ENCODE data around the gene GPATCH3.
"Not testable (repeated sequence)": the region's sequence is repeated elsewhere in the genome, so short reads cannot be mapped to it uniquely, and the experiment has no call there.

GPATCH3 gene

DNA sequence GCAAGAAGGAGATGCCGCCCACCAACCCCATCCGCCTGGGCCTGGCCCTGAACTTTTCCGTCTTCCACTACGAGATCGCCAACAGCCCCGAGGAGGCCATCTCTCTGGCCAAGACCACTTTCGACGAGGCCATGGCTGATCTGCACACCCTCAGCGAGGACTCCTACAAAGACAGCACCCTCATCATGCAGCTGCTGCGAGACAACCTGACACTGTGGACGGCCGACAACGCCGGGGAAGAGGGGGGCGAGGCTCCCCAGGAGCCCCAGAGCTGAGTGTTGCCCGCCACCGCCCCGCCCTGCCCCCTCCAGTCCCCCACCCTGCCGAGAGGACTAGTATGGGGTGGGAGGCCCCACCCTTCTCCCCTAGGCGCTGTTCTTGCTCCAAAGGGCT is 36.6 kb downstream of the GPATCH3 start:
- DNase-seq: no peak

DNA sequence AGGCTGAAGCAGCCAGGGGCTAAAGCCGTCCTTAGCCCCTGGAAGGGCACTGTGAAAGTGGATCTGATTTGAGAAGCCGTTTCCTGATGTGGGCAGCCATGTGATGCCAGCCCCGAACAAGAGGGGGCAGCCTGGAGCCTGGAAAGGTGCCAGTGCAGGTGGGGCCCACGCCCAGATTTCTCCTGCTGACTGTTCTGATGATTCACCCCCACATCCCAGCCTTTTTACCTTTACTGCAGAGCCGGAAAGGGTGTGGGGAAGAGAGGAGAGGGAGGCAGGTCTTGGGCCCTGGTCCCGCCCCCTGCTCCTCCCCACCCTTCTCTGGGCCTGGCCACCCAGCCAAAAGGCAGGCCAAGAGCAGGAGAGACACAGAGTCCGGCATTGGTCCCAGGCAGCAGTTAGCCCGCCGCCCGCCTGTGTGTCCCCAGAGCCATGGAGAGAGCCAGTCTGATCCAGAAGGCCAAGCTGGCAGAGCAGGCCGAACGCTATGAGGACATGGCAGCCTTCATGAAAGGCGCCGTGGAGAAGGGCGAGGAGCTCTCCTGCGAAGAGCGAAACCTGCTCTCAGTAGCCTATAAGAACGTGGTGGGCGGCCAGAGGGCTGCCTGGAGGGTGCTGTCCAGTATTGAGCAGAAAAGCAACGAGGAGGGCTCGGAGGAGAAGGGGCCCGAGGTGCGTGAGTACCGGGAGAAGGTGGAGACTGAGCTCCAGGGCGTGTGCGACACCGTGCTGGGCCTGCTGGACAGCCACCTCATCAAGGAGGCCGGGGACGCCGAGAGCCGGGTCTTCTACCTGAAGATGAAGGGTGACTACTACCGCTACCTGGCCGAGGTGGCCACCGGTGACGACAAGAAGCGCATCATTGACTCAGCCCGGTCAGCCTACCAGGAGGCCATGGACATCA is 37.2 kb downstream of the GPATCH3 start, which contains the start of gene SFN:
Gene SFN, plus strand, starts transcription at position 369 of the 904 bp plus-strand sequence. Its CDS starts 64 bp downstream, at position 433.
- peak; percentile 61 to 64 for DNase-seq

DNA sequence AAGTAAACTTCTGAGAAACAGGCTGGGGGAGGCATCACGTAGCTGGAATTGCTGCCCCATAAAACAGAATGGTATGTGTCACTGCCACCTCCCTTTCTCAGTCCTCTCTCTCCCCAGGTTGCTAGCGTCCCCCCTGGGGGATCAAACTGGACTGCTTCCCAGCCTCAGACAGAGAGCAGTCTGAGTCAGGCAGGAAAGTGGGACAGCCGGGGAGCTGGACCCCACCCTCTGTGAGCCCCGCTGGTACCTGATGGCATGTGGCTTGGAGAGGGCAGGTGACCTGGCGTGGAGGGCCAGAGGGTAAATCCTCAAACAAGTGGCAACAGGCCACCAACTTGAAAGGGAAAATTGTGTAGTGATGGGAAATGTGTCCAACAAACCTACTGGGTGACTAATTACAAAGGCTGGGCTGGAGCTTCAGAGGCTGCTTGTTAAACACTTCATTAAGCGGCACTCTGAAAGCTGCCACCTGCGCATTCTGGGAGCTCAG is 38.3 kb downstream of the GPATCH3 start:
- DNase-seq: no peak

DNA sequence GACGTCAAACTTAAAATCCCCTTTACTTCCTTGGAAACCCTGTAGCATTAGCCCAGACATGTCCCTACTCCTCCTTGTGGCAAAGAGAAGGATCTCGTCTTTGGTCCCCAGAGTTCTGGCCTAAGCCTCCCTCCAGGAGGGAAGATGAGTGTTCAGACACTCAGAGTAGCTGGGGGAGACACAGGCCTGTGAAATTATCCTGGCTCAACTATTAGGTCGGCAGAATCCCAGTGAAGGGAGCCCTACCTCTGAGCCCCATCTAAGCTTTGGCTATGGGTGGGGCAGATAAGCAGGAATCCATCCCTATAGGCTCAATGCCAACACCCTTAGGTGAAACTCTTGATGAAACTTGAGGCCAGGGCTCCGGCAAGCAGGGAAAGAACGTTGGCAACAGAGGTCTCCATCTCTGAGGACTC is 39.0 kb downstream of the GPATCH3 start:
- DNase-seq: no peak

DNA sequence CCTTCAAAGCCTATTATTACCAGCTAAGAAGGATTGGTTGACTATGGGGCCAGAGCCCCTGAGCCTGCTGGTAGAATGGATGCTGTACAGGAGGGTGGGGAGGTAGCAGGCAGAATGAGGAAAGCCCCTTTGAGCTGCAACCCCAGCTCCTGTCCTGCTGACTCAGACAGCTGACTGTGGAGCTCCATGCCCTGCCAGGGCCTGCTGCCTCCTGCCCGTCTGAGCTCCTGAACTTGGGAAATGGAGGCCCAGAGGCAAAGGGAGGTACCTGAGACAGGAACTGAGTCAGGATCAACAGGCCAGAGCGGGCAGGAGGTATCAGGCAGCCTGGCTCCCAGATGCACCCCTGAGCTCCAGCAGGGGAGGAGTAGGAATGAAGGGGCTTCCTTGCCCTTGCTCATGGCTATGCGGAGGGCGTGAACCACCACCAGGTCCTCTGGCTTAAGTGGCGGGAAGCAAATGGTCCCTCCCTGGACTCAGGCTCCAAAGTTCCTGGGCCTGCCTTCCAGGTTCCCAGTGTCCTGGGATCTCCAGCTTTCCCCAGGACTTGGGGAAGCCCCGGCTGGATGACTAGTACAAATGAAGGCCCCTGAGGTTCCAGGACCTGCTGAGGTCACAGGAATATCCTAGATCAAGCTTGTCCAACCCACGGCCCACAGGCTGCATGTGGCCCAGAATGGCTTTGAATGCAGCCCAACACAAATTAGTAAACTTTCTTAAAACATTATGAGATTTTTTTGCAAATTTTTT is 41.2 kb downstream of the GPATCH3 start:
- DNase-seq: no peak

DNA sequence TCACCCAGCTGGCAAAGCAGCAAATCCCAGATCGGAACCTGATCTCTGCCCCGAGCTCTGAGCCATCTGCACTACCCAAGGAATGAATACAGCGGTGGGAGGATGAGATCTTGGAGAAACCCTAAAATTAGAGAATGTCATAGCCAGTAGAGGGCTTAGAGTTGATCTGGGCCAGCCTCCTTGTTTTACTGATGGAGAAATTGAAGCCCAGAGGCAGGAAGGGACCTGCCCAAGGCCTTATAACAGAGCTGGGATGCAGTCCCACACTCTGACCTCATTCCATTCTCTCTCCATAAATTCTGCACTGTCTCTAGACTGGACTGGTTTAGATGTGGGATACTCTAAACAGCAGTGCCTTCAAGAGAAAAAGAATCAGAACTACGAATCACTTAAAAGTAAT is 42.1 kb downstream of the GPATCH3 start:
- DNase-seq: no peak

DNA sequence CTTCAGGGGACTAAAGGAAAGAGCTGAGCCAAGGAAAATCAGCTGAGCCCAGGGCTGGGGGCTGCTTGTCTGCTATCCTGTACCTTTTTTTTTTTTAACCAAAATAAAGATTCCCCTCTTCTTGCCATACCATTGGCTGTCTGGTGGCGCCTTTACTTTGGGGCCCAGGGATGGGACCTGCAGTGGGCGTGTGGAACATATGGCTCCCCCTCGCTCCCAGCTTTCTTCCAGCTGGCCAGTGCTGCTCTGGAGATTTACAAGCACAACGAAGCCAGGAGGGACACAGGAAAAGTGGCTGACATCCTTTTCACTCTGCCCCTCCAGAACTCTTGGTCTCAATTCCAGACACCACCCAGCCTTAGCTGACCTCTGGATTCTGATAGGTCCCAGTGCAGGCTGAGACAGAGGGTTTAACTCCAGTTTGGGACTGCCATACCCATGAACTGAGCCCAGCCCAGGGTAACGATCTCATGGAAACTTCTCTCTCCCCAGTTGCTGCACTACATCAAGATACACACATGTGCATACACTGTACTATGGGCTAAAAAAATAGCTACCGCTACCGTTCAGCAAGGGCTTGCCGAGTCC is 42.7 kb downstream of the GPATCH3 start:
- DNase-seq: no peak

DNA sequence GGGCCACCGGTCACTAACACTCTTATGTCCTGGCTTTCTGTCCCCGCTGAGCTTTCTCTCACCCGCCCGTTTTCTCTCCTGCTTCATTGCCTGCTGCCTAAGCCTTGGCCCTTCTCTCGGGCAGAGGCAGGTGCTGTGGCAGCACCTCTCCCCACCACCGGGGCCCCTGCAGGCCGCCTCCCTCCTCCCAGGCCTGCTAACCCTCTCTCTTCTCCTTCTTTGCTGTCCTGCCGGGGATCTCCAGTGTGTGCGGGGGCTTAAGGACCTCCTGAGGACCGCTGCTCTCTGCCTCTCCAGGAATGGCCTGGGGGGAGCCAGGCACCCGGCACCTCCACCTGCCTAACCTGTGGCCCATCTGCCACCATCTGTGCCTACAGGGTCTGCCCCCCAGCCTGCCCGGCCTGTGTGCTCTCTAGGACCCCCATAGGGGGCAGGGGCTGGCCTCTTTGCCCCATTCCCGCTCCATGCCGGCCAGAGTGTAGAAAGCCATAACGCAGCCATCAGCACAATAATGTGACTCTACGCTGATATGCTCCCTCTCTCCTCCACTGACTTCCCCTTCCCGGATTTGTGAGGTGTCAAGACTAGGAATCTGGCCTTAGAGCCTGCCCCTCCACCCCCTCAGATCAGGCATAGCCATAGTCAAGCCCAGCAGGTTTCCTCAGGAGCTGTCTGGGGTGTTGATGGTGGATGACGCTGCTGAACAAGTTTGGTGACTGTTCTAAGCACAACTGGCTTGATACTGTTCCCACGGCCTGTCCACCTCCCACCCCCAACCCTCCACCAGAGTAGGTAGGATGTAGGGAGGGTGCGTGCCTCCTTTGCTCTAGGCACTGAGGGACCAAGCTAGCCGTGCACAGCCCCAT is 43.4 kb downstream of the GPATCH3 start:
- no peak for DNase-seq

DNA sequence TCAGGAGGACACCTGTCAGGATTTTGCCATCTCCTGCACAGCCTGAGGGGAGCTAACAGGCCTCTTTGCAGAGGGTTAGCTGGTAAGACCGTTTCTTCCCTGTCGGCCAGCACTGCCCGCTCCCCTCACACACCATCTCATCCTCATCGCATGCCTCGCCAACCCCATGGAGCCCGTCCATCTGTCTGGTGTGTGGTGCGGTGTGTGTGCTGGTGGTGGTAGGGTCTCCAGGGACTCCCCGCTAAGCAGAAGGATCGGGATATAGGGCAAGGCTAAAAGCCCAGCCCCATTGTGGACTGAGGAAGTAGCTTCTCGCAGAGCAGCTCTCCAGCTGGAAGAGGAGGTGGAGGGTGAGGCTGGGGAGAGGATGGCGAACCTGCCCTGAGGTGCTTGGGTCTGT is 44.1 kb downstream of the GPATCH3 start:
- DNase-seq: no peak

DNA sequence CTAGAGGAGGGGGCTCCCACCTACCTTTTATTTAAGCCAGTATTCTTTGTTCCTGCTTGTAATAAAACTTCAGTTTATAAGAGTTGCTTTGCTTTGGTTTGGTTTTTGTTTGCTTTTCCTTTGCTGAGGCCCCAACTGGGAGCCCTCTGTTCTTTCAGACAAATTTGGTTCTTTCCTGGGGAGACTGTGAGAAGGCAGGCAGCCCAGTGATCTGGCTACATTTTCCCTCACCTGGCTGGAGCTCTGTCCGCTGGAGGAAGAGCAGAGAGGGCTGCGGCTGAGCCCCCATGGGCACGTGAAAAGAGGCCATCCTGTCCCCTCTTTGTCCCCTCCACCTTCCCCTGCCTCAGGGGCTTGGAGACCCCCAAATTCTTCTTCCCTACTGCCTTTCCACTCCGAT is 44.6 kb downstream of the GPATCH3 start:
- no peak for DNase-seq

DNA sequence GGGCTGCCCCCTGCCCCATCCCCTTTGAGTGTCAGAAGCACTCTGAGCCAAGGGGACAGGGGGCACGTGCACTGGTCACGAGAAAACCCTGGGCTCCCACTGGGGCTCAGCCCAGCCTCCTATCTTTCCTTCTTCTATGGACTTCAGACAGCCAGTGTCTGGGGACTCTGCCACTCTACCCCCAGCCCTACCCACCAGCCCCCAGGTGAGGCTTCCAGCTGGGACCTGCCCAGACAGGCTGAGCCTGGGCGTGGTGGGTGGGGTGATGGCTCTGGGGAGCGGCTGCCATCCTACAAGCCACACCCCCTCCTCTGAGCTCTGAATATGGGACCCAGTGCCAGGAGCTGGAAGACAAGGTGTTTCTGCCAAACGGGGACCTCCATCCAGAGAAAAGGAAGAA is 45.4 kb downstream of the GPATCH3 start:
- DNase-seq: no peak

DNA sequence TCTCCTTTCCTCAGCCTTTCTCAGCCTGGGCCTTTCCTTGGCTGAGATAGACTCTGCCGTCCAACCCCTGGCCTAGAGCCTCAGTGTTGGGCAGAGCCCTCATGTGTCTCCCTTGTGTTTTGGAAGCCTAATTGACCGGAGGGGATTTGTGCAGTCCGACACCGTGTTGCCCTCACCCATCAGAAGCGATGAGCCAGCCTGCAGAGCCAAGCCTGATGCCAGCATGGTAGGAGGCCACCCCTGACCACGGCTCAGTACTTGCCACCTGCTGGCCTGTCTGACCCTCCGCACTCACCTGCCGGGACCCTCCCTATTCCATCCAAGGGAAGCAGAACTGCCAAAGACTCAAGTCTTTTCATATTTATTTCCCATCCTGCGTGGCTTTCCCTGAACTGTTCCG is 46.7 kb downstream of the GPATCH3 start:
- DNase-seq: no peak

DNA sequence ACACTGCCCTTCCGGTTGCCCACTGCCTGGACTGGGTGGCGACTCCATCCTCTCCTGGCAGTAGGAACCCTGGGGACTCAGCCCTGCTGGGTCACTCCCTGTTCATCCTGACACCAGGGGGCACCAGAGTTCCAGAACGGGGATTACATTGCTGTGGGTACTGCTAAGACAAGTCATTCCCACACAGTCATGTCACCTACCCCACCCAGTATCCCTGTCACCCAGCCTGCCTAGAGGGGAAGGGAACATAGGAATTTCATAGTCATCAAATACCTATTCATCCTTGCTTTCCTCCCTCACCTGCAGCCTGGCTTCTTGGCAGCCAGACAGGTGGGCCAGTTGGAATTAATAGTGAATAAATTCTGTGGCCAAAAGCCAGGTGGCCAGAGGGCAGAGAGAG is 47.1 kb downstream of the GPATCH3 start:
- DNase-seq: peak; percentile 73 to 83

DNA sequence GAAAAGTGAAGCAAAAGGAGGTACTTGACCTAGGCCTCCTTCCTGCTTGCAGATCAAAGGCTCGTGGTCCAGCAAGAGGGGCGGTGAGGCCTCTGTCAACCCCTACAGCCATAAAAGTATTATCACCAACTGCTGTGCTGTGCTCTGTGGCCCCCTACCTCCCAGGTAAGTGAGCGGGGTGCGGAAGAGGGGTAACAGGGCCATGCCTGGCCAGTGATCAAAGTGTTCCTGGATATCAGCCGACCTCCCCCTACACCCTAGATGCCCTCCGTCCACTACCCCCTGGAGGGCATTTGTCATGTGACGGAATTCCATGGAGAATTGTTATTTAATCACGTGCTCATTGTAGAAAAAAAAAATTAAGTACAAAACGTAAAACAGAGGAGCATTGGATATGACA is 47.6 kb downstream of the GPATCH3 start:
- DNase-seq: no peak

DNA sequence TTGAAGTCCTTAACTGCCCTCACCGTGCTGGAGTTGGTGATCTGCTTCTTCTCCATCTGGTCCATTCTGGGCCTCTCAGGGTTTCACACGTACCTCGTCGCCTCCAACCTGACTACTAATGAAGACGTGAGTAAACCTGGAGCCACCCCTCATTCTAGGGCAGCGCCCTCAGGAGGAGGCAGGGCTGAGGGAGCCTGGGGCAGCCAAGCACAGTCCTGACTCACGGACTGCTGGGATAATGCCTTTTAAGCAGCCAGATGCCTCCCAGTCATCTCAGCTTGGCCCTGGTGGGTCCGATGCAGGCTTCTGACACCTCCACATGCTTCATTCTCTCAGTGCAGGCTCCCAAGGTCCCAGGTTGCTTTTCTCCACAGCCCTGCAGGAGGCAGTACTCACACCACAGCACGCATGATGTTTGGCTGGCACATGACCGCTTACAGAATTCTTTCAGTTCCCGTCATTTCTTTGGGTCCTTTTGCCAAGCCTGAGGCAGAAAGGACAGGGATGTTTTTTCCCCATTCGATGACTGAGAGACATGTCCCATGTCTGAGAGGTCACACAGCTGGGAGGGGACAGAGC is 49.1 kb downstream of the GPATCH3 start:
- no peak for DNase-seq

DNA sequence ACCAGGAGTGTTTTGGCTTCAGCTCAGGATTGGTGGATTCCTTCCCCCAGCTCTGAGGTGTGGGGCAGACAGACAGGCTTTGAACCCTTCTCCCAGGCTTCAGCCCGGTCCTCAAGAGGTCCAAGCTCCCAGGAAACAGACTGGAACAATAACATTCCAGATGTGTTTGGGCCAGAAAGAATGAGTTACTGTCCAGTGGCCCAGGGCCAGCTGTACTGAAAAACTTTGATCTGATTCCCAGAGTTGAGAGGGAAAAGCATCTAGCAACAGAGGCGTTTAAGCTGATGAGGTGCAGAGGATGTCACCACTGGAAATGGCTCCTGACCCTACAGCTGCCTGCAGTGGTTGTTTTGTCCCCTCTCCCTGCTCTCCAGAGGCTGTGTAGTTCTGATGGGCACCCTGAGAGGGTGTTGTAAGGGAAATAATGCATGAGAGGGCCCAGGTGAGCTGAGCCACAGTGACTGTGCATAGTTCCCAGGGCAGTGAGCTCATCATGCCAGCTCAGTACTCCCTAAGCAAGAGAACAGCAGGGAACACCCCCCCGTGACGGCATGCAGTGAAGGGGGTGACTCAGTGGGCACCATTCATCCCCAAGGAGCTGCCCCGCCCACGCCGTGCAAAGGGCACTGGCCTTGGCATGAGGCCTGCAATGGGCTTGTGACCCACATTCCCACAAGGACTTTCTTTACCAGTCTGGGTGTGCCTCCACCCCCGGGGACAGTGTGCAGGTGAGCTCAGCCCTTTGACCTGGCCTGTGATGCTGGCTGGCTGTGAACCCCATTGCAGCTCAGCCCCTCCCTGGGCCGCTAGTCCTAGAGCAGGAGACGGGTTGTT is 51.1 kb downstream of the GPATCH3 start:
- DNase-seq: no peak

DNA sequence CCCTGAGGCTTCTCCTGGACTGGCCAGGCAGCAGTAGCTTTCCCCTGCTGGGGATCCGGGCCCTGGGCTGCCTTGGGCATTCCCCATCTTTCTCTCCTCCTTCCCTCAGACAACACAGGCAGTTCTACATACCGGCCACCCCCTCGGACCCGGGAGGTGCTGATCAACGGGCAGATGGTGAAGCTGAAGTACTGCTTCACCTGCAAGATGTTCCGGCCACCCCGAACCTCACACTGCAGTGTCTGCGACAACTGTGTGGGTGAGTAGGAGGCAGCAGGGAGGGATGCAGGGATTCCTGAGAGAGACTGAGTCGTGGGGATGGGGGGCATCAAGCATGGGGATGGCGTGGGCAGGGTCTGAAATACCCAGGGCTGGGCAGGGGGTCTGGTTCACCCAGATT is 51.8 kb downstream of the GPATCH3 start:
- no peak for DNase-seq

DNA sequence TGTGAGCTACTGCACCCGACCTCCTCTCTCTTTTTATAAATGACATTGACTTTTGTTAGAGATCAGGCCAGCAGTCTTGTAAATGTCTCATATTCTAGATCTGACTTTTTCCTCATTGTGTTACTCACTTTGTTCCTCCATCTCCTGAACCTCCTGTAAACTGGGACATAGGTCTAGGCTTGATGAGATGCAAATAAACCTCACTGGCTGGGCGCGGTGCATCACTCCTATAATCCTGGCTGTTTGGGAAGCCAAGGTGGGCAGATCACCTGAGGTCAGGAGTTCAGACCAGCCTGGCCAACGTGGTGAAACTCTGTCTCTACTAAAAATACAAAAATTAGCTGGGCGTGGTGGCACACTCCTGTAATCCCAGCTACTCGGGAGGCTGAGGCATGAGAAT is 52.4 kb downstream of the GPATCH3 start:
- DNase-seq: not testable (repeated sequence)

DNA sequence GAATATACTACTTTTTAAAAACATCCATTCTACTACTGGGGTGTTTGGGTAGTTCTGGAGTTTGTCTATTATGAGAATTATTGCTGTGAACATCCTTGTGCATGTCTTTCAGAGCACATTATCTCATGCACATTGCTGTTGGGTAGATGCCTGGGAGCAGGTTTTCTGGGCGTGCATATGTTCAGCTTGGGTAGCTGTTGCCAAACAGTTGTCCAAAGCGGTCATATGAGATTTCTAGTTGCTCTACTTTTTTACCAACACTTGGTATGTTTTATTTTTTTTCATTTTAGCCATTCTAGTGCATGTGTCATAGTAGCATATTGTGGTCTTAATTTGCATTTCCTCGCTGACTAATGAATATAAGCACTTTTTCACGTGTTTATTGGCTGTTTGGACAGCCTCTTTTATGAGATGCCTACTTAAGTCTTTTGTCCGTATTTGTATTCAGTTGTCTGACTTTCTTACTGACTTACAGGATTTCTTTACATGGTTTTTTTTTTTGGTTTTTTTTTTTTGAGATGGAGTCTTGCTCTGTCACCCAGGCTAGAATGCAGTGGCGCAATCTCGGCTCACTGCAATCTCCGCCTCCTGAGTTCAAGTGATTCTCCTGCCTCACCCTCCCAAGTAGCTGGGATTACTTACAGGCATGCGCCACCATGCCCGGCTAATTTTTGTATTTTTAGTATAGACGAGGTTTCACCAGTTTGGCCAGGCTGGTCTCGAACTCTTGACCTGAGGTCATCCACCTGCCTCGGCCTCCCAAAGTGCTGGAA is 55.7 kb downstream of the GPATCH3 start:
- DNase-seq: no peak

All from stimulated activated CD4-positive, alpha-beta T cell treated with anti-CD3 and anti-CD28 coated beads, Interleukin-2, amount 100 ng/mL, for 48 hours (primary cell).